K562 (cell line): ENCODE data around the gene HOMEZ. TPM values are rescaled to one million over a fixed set of nuclear protein-coding genes. Genes with fewer than 3 reads are reported as not detected.

Source experiments
- FOXM1 ChIP-seq, 2 experiments: fragments of 450-650 bp in 1 of 2; sonication (generic) in 1 of 2; formaldehyde crosslinking in 1 of 2; IDR thresholded peaks; 2 replicates each; pipeline versions ENCODE4 v1.6.1 to v1.9.0; 2017 to 2022; ENCODE audit warnings: low read depth in 2 of 2, mild to moderate bottlenecking in 2 of 2, missing genetic modification reagents in 1 of 2, moderate library complexity in 1 of 2
- HINFP ChIP-seq: fragments of 450-650 bp; conservative IDR thresholded peaks from 2 replicates; pipeline ENCODE4 v1.6.1; 2016; ENCODE audit warnings: missing genetic modification characterization, low read depth, mild to moderate bottlenecking, control low read depth, missing compliant biosample characterization
- MAFG ChIP-seq: fragments of 450-650 bp; conservative IDR thresholded peaks from 2 replicates; pipeline ENCODE4 v1.6.1; 2016; ENCODE audit warnings: missing genetic modification characterization, missing compliant biosample characterization
- MECOM ChIP-seq: fragments of 250-450 bp; sonication (Bioruptor Pico); IDR thresholded peaks from 2 replicates; pipeline ENCODE4 v1.8.0; 2022; ENCODE audit warnings: inconsistent platforms
- NFIC ChIP-seq: fragments of 450-650 bp; IDR thresholded peaks from 2 replicates; pipeline ENCODE4 v1.6.1; 2017; ENCODE audit warnings: mild to moderate bottlenecking, inconsistent platforms
- NR3C1 ChIP-seq: sonication (generic); formaldehyde crosslinking; IDR thresholded peaks from 2 replicates; pipeline ENCODE4 v1.8.1; 2022; ENCODE audit warnings: missing genetic modification reagents
- STAG1 ChIP-seq: sonication (generic); formaldehyde crosslinking; IDR thresholded peaks from 2 replicates; pipeline ENCODE4 v1.5.0; 2020; ENCODE audit warnings: missing genetic modification reagents, borderline replicate concordance
- ZBTB34 ChIP-seq: fragments of 250-450 bp; sonication (Bioruptor Pico); IDR thresholded peaks from 2 replicates; pipeline ENCODE4 v1.8.0; 2021; ENCODE audit warnings: mild to moderate bottlenecking, moderate library complexity
- ZFP36 ChIP-seq: fragments of 150-350 bp; IDR thresholded peaks from 2 replicates; pipeline ENCODE4 v1.6.1; 2018; ENCODE audit warnings: low read length, low read depth; ENCODE audit not compliant: partially characterized antibody
- ZNF121 ChIP-seq: sonication (generic); formaldehyde crosslinking; conservative IDR thresholded peaks from 2 replicates; pipeline ENCODE4 v1.8.0; 2022; ENCODE audit warnings: missing genetic modification reagents
- ZNF212 ChIP-seq: fragments of 450-650 bp; formaldehyde crosslinking; IDR thresholded peaks from 2 replicates; pipeline ENCODE4 v1.4.0; 2020; ENCODE audit warnings: mild to moderate bottlenecking
- ZNF274 ChIP-seq: IDR thresholded peaks from 2 replicates; pipeline ENCODE4 v1.6.1; 2011; ENCODE audit warnings: low read depth, mild to moderate bottlenecking, low read length, moderate library complexity, borderline replicate concordance
- ZNF551 ChIP-seq: fragments of 250-450 bp; sonication (Bioruptor Pico); IDR thresholded peaks from 2 replicates; pipeline ENCODE4 v1.5.0; 2021; ENCODE audit warnings: mild to moderate bottlenecking, moderate library complexity
- ZNF740 ChIP-seq, 3 experiments: fragments of 200-800 bp in 1 of 3; sonication (Bioruptor generic) in 1 of 3; sonication (generic) in 1 of 3; formaldehyde crosslinking in 1 of 3; IDR thresholded peaks; 2 replicates each; pipeline versions ENCODE4 v1.6.1 to v1.8.0; 2016 to 2022; ENCODE audit warnings: mild to moderate bottlenecking in 2 of 3, missing compliant biosample characterization in 2 of 3, missing genetic modification characterization in 2 of 3, missing genetic modification reagents in 1 of 3
- polyA plus RNA-seq, 8 experiments: library from polyadenylated mRNA; depleted of rRNA in 4 of 8; stranded (reverse) in 5 of 8; unstranded in 3 of 8; fragments of >200 nt; fragmentation: Nextera tagmentation in 2 of 8; fragmentation: Illumina TruSeq in 1 of 8; extraction: Ambion mirVana in 2 of 8; extraction: Trizol in 1 of 8; gene quantifications; 2 replicates each; pipeline versions ENCODE4 v1.2.1 to v1.2.3, GENCODE V29; 2011 to 2014; ENCODE audit warnings: inconsistent platforms in 1 of 8, missing spikeins in 1 of 8
- total RNA-seq, 7 experiments: library from RNA; depleted of rRNA in 6 of 7; stranded (reverse); fragments of >200 nt in 6 of 7; fragmentation: Illumina TruSeq in 2 of 7; extraction: Trizol in 2 of 7; gene quantifications; 2 replicates each; pipeline versions ENCODE4 v1.2.1 to v1.2.3, GENCODE V29; 2011 to 2021; ENCODE audit warnings: low replicate concordance in 1 of 7
- TF ChIP-seq, protein P1 (sequence below): fragments of 250-450 bp; sonication (Bioruptor Pico); IDR thresholded peaks from 2 replicates; pipeline ENCODE4 v1.4.0; 2020; ENCODE audit warnings: mild to moderate bottlenecking, moderate library complexity, borderline replicate concordance
- TF ChIP-seq, protein P2 (sequence below): fragments of 450-650 bp; IDR thresholded peaks from 2 replicates; pipeline ENCODE4 v1.7.1; 2018; ENCODE audit warnings: mild to moderate bottlenecking, low read depth; ENCODE audit not compliant: partially characterized antibody

Gene HOMEZ
- total and polyA plus RNA-seq, 9 of the 15 experiments (the other 6 are each of a cell fraction or from before 2014, with no cell fraction given) = 3.0 to 30.2 (median 16.9) TPM

DNA sequence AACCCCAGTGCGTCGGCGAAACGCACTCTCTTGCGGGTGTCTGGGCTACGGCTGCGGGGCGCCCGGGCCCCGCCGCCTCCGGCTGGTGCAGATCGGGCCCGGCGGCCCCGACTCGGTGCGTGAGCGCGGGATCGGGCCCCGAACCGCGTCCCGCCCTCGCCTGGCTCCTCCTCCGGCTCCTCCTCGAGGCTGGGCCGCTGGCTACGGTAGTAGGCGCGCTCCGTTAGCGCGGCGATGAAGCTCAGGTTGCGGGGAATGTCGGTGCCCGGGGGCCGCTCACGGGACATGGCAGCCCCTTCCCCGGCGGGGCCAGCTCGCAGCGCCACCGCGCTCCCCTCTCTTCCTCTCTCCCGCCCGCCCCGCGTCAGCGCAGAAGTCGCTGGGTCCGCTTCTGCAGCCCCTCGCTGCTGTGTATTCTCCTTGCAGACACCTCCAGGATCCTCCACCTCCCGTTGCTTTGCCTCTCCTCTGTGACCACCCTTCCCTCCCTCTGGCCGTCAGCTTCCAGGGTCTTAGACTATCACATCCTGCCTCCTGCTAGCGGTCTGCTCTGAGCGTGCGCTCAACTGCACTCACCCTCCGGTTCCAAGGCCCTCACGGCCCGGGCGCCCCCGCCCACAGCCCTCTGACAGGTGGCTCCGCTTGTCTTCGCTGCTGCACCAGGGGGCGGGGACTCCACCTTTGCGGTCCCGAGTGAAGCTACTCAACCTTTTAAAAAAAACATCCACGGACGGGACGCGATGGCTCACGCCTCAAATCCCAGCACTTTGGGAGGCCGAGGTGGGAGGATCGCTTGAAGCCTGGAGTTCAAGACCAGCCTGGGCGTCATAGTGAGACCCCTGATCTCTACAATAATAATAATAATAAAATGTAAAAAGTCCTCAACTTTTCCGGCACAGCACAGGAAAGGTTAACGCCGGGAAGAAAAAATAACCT is 16.6 kb upstream of the HOMEZ start, which contains the start of gene PPP1R3E (continued):
- TF ChIP-seq ZBTB34 (no peak), ZNF740 (CRISPR knock-in tag; IDR thresholded peaks at IDR 0.05) (no peak), ZNF740 (tag; IDR thresholded peaks at IDR 0.05) (no peak), ZFP36 (no peak), MAFG (no peak), NFIC (no peak), ZNF212 (CRISPR knock-in tag) (no peak), ZNF121 (CRISPR knock-in tag) (no peak), NR3C1 (peak; percentile 53; the same call in 1 of the 2 replicates), FOXM1 (IDR thresholded peaks at IDR 0.05; ENCODE audit: low read depth) (no peak), FOXM1 (CRISPR knock-in tag; IDR thresholded peaks at IDR 0.05; ENCODE audit: low read depth) (peak; percentile 15; the same call in 1 of the 2 replicates), MECOM (CRISPR knock-in tag) (no peak), ZNF551 (CRISPR knock-in tag) (no peak), STAG1 (0 out of 2 replicates have a peak, but pooled peaks have one; percentile 30), ZNF274 (no peak), HINFP (tag) (no peak)
- TF ChIP-seq, protein P1, sequence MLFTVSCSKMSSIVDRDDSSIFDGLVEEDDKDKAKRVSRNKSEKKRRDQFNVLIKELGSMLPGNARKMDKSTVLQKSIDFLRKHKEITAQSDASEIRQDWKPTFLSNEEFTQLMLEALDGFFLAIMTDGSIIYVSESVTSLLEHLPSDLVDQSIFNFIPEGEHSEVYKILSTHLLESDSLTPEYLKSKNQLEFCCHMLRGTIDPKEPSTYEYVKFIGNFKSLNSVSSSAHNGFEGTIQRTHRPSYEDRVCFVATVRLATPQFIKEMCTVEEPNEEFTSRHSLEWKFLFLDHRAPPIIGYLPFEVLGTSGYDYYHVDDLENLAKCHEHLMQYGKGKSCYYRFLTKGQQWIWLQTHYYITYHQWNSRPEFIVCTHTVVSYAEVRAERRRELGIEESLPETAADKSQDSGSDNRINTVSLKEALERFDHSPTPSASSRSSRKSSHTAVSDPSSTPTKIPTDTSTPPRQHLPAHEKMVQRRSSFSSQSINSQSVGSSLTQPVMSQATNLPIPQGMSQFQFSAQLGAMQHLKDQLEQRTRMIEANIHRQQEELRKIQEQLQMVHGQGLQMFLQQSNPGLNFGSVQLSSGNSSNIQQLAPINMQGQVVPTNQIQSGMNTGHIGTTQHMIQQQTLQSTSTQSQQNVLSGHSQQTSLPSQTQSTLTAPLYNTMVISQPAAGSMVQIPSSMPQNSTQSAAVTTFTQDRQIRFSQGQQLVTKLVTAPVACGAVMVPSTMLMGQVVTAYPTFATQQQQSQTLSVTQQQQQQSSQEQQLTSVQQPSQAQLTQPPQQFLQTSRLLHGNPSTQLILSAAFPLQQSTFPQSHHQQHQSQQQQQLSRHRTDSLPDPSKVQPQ (CRISPR knock-in tag) = no peak
- TF ChIP-seq, protein P2, sequence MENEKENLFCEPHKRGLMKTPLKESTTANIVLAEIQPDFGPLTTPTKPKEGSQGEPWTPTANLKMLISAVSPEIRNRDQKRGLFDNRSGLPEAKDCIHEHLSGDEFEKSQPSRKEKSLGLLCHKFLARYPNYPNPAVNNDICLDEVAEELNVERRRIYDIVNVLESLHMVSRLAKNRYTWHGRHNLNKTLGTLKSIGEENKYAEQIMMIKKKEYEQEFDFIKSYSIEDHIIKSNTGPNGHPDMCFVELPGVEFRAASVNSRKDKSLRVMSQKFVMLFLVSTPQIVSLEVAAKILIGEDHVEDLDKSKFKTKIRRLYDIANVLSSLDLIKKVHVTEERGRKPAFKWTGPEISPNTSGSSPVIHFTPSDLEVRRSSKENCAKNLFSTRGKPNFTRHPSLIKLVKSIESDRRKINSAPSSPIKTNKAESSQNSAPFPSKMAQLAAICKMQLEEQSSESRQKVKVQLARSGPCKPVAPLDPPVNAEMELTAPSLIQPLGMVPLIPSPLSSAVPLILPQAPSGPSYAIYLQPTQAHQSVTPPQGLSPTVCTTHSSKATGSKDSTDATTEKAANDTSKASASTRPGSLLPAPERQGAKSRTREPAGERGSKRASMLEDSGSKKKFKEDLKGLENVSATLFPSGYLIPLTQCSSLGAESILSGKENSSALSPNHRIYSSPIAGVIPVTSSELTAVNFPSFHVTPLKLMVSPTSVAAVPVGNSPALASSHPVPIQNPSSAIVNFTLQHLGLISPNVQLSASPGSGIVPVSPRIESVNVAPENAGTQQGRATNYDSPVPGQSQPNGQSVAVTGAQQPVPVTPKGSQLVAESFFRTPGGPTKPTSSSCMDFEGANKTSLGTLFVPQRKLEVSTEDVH = no peak
